NCI-H146 treated with DMSO at 0.1 percent for 48 hours (cell line): Measurements from ENCODE around the gene TEAD3.

ENCODE experiments used
- DNase-seq: peaks from one replicate; lab custom pipeline; 2025; ENCODE audit not compliant: unreplicated experiment; lab: John Stamatoyannopoulos, UW

TEAD3 gene

GRCh38 chr6:35514587-35514986, 17.7 kb upstream of the TEAD3 start:
- no peak for DNase-seq

GRCh38 chr6:35512740-35513139, 15.9 kb upstream of the TEAD3 start, which contains the start of gene TULP1:
Gene TULP1 (minus strand): TSS chr6:35512896. CDS start chr6:35512858, 38 bp downstream.
- no peak for DNase-seq

GRCh38 chr6:35512006-35512405, 15.1 kb upstream of the TEAD3 start:
- DNase-seq, result no peak

- no peak for DNase-seq
Observed at GRCh38 chr6:35511562-35511941, 14.7 kb upstream of the TEAD3 start.

- DNase-seq, result no peak
Observed at GRCh38 chr6:35510916-35511561, 14.2 kb upstream of the TEAD3 start.

- no peak for DNase-seq
Observed at GRCh38 chr6:35508542-35508941, 11.7 kb upstream of the TEAD3 start.

GRCh38 chr6:35508027-35508426, 11.1 kb upstream of the TEAD3 start:
- no peak for DNase-seq

GRCh38 chr6:35507221-35507620, 10.3 kb upstream of the TEAD3 start:
- DNase-seq, result no peak

- DNase-seq, result no peak
Observed at GRCh38 chr6:35506536-35506935, 9.7 kb upstream of the TEAD3 start.

GRCh38 chr6:35505999-35506412, 9.1 kb upstream of the TEAD3 start:
- DNase-seq, result no peak

GRCh38 chr6:35503534-35503933, 6.7 kb upstream of the TEAD3 start:
- DNase-seq, result no peak

- no peak for DNase-seq
Observed at GRCh38 chr6:35501784-35502183, 4.9 kb upstream of the TEAD3 start.

- DNase-seq, result peak; percentile 27
Observed at GRCh38 chr6:35500782-35501181, 3.9 kb upstream of the TEAD3 start.

- DNase-seq, result no peak
Observed at GRCh38 chr6:35499372-35499771, 2.5 kb upstream of the TEAD3 start.

GRCh38 chr6:35498422-35499067, 1.7 kb upstream of the TEAD3 start:
- DNase-seq, result no peak

GRCh38 chr6:35497571-35498421, 917 bp upstream of the TEAD3 start:
- DNase-seq, result no peak

GRCh38 chr6:35496036-35496840, 641 bp downstream of the TEAD3 start:
- no peak for DNase-seq

- DNase-seq, result no peak
Observed at GRCh38 chr6:35495258-35496035, 1.4 kb downstream of the TEAD3 start.

- DNase-seq, result no peak
Observed at GRCh38 chr6:35494161-35494563, 2.7 kb downstream of the TEAD3 start.

GRCh38 chr6:35493307-35493983, 3.4 kb downstream of the TEAD3 start:
- no peak for DNase-seq
